ENCODE results near the gene ZNF619. TPM values are rescaled to one million over a fixed set of nuclear protein-coding genes. Genes with fewer than 3 reads are reported as not detected.

The ZNF619 gene
- total RNA-seq, 4 donors from 2014 or later = 2.9 to 7.3 (median 4.0) TPM

GRCh38 chr3:40497288-40497687 is 20.4 kb downstream of the ZNF619 start:
- TF ChIP-seq CTCF (IDR thresholded peaks at IDR 0.05) = no peak
- DNase-seq (ENCODE audit: low spot score) = no peak
- ATAC-seq (ENCODE audit: low FRiP score) = no peak

- ATAC-seq (ENCODE audit: low FRiP score) (no peak), DNase-seq (ENCODE audit: low spot score) (no peak)
- no peak for TF ChIP-seq CTCF (IDR thresholded peaks at IDR 0.05)
Measured at GRCh38 chr3:40499952-40500351, 23.0 kb downstream of the ZNF619 start.

- ATAC-seq (ENCODE audit: low FRiP score) = no peak
- DNase-seq (ENCODE audit: low spot score) = no peak
- no peak for TF ChIP-seq CTCF (IDR thresholded peaks at IDR 0.05)
Measured at GRCh38 chr3:40502034-40502433, 25.1 kb downstream of the ZNF619 start.

GRCh38 chr3:40504636-40505430 is 27.9 kb downstream of the ZNF619 start:
- ATAC-seq (ENCODE audit: low FRiP score) (peak; percentile 89), DNase-seq (ENCODE audit: low spot score) (no peak)

GRCh38 chr3:40505599-40506462 is 28.9 kb downstream of the ZNF619 start, which contains the start of gene ZNF620:
ZNF620 (plus strand) TSS chr3:40506039; CDS start chr3:40506353, 314 bp downstream.
- peak; percentile 42 for DNase-seq (ENCODE audit: low spot score)
- peak; percentile 78 for ATAC-seq (ENCODE audit: low FRiP score)
- TF ChIP-seq CTCF (IDR thresholded peaks at IDR 0.05) = no peak

More at GRCh38 chr3:40504636-40505430, 27.9 kb downstream of the ZNF619 start:
- no peak for TF ChIP-seq CTCF (IDR thresholded peaks at IDR 0.05)

- DNase-seq (ENCODE audit: low spot score) (no peak), ATAC-seq (ENCODE audit: low FRiP score) (no peak)
- TF ChIP-seq CTCF (IDR thresholded peaks at IDR 0.05) = no peak
Measured at GRCh38 chr3:40511031-40511718, 34.3 kb downstream of the ZNF619 start.
